SK-N-SH (cell line): ENCODE measurements around the gene IGF1R. TPM values are rescaled to one million over a fixed set of nuclear protein-coding genes. Genes with fewer than 3 reads are reported as not detected.

Source experiments
- CTCF ChIA-PET: fragments of 300-600, 350-600 bp; formaldehyde crosslinking; extraction: SDS; loops from one replicate; lab custom pipeline; 2021; lab: Yijun Ruan, JAX
- POLR2A ChIA-PET: fragments of 350-600 bp; sonication (Branson Sonifier 250); formaldehyde crosslinking; extraction: SDS; loops from one replicate; lab custom pipeline; 2020; ENCODE audit warnings: antibody characterized with exemption, inconsistent platforms; lab: Yijun Ruan, JAX
- DNase-seq: peaks from one replicate; pipeline ENCODE4 v3.0.0; 2012
- H2AFZ ChIP-seq: fragments of 200-600 bp; sonication (generic); 2 replicates; pipeline ENCODE4 v1.8.1; 2016; ENCODE audit warnings: antibody characterized with exemption, mild to moderate bottlenecking, low read depth
- H3F3A ChIP-seq: fragments of 200-600 bp; sonication (generic); replicated peaks from 2 replicates; pipeline ENCODE3; 2016; ENCODE audit warnings: antibody characterized with exemption, mild to moderate bottlenecking; ENCODE audit not compliant: insufficient read depth
- H3K27ac ChIP-seq, 2 experiments: fragments of 200-500 bp in 1 of 2; fragments of 200-600 bp in 1 of 2; sonication (Bioruptor generic) in 1 of 2; sonication (generic), shearing (Covaris generic) in 1 of 2; 2 replicates each; pipeline versions ENCODE4 v1.5.1 to v1.6.1; 2014 to 2016; ENCODE audit warnings: low read depth in 2 of 2, inconsistent platforms in 1 of 2, low read length in 1 of 2, mild to moderate bottlenecking in 1 of 2, mixed read lengths in 1 of 2
- H3K27me3 ChIP-seq: fragments of 200-600 bp; sonication (generic), shearing (Covaris generic); 2 replicates; pipeline ENCODE4 v1.6.1; 2016; ENCODE audit warnings: mixed run types; ENCODE audit not compliant: insufficient read depth
- H3K36me3 ChIP-seq, 2 experiments: fragments of 200-500 bp in 1 of 2; fragments of 200-600 bp in 1 of 2; sonication (Bioruptor generic) in 1 of 2; sonication (generic) in 1 of 2; replicated peaks in 1 of 2; 2 replicates each; pipeline versions ENCODE3 to v1.5.1; 2014 to 2016; ENCODE audit warnings: low read length in 1 of 2, mild to moderate bottlenecking in 1 of 2; ENCODE audit not compliant: insufficient read depth in 2 of 2, control insufficient read depth in 1 of 2
- H3K4me1 ChIP-seq, 2 experiments: fragments of 200-500 bp in 1 of 2; fragments of 200-600 bp in 1 of 2; sonication (Bioruptor generic) in 1 of 2; sonication (generic), shearing (Covaris generic) in 1 of 2; 2 replicates each; pipeline versions ENCODE4 v1.5.1 to v1.6.1; 2014 to 2016; ENCODE audit warnings: low read depth in 1 of 2, low read length in 1 of 2, mixed run types in 1 of 2; ENCODE audit not compliant: insufficient read depth in 2 of 2, control insufficient read depth in 1 of 2
- H3K4me2 ChIP-seq: fragments of 200-600 bp; sonication (generic), shearing (Covaris generic); 2 replicates; pipeline ENCODE4 v1.6.1; 2017; ENCODE audit warnings: mixed run types
- H3K4me3 ChIP-seq, 2 experiments: fragments of 200-500 bp in 1 of 2; fragments of 200-600 bp in 1 of 2; sonication (Bioruptor generic) in 1 of 2; sonication (generic), shearing (Covaris generic) in 1 of 2; 2 replicates each; pipeline versions ENCODE4 v1.5.1 to v1.8.1; 2014 to 2016; ENCODE audit warnings: low read depth in 2 of 2, inconsistent platforms in 1 of 2, low read length in 1 of 2, mild to moderate bottlenecking in 1 of 2, mixed read lengths in 1 of 2, moderate library complexity in 1 of 2
- H3K79me2 ChIP-seq: fragments of 200-600 bp; sonication (generic); 2 replicates; pipeline ENCODE4 v1.8.1; 2017; ENCODE audit warnings: mild to moderate bottlenecking; ENCODE audit not compliant: insufficient read depth
- H3K9ac ChIP-seq: fragments of 200-600 bp; sonication (generic); 2 replicates; pipeline ENCODE4 v1.6.1; 2017; ENCODE audit warnings: mixed run types
- H3K9me2 ChIP-seq: fragments of 200-600 bp; sonication (generic); 2 replicates; pipeline ENCODE4 v1.6.1; 2017; ENCODE audit warnings: mixed run types
- H3K9me3 ChIP-seq: fragments of 200-600 bp; sonication (generic); 2 replicates; pipeline ENCODE4 v1.6.1; 2017; ENCODE audit warnings: mixed run types, mild to moderate bottlenecking, moderate library complexity
- H4K20me1 ChIP-seq: fragments of 200-600 bp; sonication (generic); 2 replicates; pipeline ENCODE4 v1.6.1; 2017; ENCODE audit warnings: mild to moderate bottlenecking, mixed run types; ENCODE audit not compliant: insufficient read depth
- ELF1 ChIP-seq: IDR thresholded peaks from 2 replicates; pipeline ENCODE4 v1.4.0; 2012
- GABPA ChIP-seq: IDR thresholded peaks from 2 replicates; pipeline ENCODE4 v1.4.0; 2012; ENCODE audit warnings: low read depth, mild to moderate bottlenecking
- IRF3 ChIP-seq: fragments of 150-350 bp; IDR thresholded peaks from 2 replicates; pipeline ENCODE4 v1.6.1; 2016; ENCODE audit warnings: mild to moderate bottlenecking, low read depth, low read length
- JUND ChIP-seq: IDR thresholded peaks from 2 replicates; pipeline ENCODE4 v1.4.0; 2012
- NFIC ChIP-seq: IDR thresholded peaks from 2 replicates; pipeline ENCODE4 v1.4.0; 2012; ENCODE audit warnings: borderline replicate concordance
- RAD21 ChIP-seq: IDR thresholded peaks from 2 replicates; pipeline ENCODE4 v1.6.1; 2012; ENCODE audit warnings: mild to moderate bottlenecking, low read length
- SMC3 ChIP-seq: IDR thresholded peaks from 2 replicates; pipeline ENCODE4 v1.6.1; 2012; ENCODE audit warnings: low read depth, low read length, improper control_type of control experiment
- ZBTB33 ChIP-seq: IDR thresholded peaks from 2 replicates; pipeline ENCODE4 v1.4.0; 2012; ENCODE audit warnings: low read depth, borderline replicate concordance
- WGBS: methylation state at CpG from one replicate; pipeline ENCODE4 v1.1.6; 2017; ENCODE audit warnings: low lambda C conversion rate; 5-methylcytosine and 5-hydroxymethylcytosine counted together
- polyA plus RNA-seq, 3 experiments: library from polyadenylated mRNA; depleted of rRNA; stranded (reverse); fragments of >200 nt; gene quantifications; 2 replicates each; pipeline ENCODE4 v1.2.3, GENCODE V29; 2012

The IGF1R gene
- polyA plus RNA-seq, 1 of the 3 experiments (the other 2 are of a cell fraction) = 9.5 TPM

GRCh38 chr15:98906712-98907083 lies 258.4 kb downstream of the IGF1R start (continued):
- TF ChIP-seq ZBTB33 (no peak), RAD21 (no peak), NFIC (no peak), SMC3 (no peak)

- H3K4me1 ChIP-seq = peaks cover 17 to 24% of the 10 kb centered on the region in 2 experiments; a peak in 2 of 4 replicates
- H3K4me2 ChIP-seq = no peak overlapping the region
- ChIA-PET CTCF (no interaction called here), POLR2A (no interaction called here)
- H3K27me3 ChIP-seq = no peaks in the 10 kb centered on the region
- no peaks in the 10 kb centered on the region for H3K9me2 ChIP-seq
- H3K9ac ChIP-seq = no peak overlapping the region
- no peak overlapping the region for H3K4me3 ChIP-seq
- no peak overlapping the region for H2AFZ ChIP-seq
- DNase-seq = no peak
- peaks cover 12% of the 10 kb centered on the region for H3F3A ChIP-seq
- H3K27ac ChIP-seq = no peak overlapping the region
- no peaks in the 10 kb centered on the region for H4K20me1 ChIP-seq
- WGBS = 90% methylated on average over 4 of the region's 4 CpGs
- peaks cover 10 to 20% of the 10 kb centered on the region in 2 experiments for H3K36me3 ChIP-seq
- H3K9me3 ChIP-seq = no peaks in the 10 kb centered on the region
- peaks cover 4% of the 10 kb centered on the region; the same call in 1 of the 2 replicates for H3K79me2 ChIP-seq
- TF ChIP-seq ELF1 (no peak), IRF3 (no peak), JUND (no peak), GABPA (no peak), ZBTB33 (no peak)
Observed at GRCh38 chr15:98907927-98908471, 259.7 kb downstream of the IGF1R start.
